D721Med (cell line): ENCODE results near the gene PKP4.

Source experiments
- DNase-seq: peaks from one replicate; pipeline ENCODE4 v3.0.0; 2011; ENCODE audit warnings: low spot score; ENCODE audit not compliant: insufficient read length
- FAIRE-seq: peaks from 2 replicates; lab custom pipeline; 2011; peaks lifted over from hg19 to GRCh38; lab: Jason Lieb, UNC
- TF ChIP-seq, protein P1 (sequence below): IDR thresholded peaks from 2 replicates; pipeline ENCODE4 v1.5.1; 2012; ENCODE audit warnings: mild to moderate bottlenecking, control low read depth; ENCODE audit not compliant: insufficient read depth; ENCODE audit errors: missing control alignments

The PKP4 gene

DNA sequence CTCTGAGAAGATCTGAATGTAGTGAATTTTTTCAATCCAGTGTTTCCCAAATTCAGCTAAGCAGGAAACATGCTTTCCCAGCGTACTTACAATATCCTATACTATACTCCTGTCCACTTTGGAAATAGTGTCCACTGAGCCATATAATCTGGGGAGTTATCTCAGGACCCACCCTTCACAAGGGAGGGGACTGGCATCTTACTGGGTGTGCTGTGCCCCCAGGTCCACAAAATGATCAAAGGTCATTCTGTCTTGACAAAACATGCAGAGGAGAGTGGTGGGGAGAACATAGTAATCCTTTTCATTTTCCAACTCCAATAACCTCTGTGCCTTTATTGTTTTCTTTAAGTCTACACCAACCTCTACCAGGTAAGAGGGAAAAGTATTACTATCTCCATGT is 258.6 kb downstream of the PKP4 start:
- DNase-seq (no peak), FAIRE-seq (no peak)
- TF ChIP-seq, protein P1, sequence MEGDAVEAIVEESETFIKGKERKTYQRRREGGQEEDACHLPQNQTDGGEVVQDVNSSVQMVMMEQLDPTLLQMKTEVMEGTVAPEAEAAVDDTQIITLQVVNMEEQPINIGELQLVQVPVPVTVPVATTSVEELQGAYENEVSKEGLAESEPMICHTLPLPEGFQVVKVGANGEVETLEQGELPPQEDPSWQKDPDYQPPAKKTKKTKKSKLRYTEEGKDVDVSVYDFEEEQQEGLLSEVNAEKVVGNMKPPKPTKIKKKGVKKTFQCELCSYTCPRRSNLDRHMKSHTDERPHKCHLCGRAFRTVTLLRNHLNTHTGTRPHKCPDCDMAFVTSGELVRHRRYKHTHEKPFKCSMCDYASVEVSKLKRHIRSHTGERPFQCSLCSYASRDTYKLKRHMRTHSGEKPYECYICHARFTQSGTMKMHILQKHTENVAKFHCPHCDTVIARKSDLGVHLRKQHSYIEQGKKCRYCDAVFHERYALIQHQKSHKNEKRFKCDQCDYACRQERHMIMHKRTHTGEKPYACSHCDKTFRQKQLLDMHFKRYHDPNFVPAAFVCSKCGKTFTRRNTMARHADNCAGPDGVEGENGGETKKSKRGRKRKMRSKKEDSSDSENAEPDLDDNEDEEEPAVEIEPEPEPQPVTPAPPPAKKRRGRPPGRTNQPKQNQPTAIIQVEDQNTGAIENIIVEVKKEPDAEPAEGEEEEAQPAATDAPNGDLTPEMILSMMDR: no peak

DNA sequence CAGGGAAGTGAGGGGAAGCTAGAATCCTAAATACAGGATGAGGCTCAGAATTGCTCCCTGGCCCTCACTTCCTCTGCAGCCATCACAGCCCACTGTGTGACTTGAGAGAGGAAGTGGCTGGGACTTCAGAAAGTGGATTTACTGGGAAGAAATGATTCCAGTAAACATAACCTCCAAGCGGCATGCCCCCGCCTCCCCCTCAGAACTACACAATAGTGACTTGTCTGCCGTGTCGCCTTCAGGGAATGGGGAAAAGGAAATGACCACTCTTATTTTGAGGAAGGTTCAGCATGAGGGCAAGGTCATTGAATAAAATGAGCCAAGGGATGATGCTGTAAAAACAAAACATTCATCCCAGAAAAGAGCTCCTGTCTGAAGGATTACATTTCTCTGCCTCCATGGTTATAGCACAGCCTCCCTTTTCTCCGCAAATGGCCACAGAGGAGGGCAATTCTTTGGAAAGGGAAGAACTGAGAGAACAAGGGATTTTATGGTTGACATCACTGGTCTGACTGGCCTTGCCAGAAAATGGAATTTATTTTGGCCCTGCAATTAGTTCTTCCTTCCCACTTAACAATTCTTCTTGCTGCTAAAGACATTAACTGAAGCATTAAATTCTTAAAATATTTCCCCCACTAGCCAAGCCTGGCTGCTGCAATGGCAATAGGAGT is 259.5 kb downstream of the PKP4 start:
- no peak for FAIRE-seq
- TF ChIP-seq, protein P1: no peak

DNA sequence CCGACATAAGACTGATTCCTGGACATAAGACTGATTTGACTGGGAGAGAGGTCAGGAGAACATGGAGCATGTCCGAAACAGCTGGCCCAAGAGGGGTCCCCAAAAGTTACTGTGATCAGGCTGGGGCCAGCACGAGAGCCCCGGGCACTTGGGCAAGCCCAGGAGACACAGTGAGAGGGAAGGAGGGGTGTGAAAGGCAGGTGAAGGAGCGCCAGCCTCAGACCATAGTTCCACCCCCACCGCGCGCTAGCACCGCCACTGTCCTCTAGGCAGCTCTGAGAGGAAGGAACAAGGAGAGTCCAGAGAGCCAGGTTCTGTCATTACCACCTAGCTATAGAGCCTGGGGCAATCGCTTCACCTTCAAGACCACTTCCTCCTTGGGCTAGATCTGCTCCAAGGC is 260.2 kb downstream of the PKP4 start:
- no peak for DNase-seq
- TF ChIP-seq, protein P1: no peak
- FAIRE-seq: no peak

More for the DNA sequence above, 259.5 kb downstream of the PKP4 start:
- no peak for DNase-seq

DNA sequence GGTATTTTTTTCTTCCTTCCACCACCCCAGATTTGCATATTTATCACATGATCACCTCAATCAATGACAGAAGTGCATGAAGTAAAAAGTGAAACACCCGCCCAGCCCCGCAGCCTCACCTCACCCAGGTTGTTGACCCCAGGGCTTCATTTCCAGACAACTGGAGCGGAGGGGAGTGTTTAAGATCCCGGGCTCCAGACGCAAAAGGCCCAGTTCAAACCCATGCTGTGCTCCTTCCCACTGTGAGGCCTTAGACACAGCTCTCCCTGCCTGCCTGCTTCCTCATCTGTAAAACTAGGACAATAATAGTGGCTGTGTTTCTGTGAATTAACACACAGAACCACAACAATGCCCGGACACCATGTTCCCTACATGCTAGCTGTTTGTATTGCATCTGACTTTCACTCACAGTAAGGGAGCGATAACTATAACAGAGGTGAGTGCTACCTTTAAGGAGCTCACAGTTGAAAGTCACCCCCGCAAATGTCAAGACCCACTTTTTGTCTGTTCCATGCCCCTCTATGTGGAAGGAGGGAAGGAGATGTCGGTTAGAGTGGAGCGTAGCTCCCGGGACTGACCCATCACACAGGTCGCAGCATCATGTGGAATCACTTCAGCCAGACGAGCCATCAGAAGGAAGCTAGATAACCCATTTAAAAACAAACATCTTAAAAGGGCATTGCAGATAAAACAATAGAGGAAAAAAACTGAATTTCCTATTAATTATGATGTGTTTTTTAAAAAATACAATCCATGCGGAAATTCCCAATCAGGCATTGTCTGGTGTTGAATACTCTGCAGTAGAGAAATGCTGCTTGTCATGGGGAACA is 260.8 kb downstream of the PKP4 start:
- FAIRE-seq: no peak
- no peak for DNase-seq
- TF ChIP-seq, protein P1: no peak

DNA sequence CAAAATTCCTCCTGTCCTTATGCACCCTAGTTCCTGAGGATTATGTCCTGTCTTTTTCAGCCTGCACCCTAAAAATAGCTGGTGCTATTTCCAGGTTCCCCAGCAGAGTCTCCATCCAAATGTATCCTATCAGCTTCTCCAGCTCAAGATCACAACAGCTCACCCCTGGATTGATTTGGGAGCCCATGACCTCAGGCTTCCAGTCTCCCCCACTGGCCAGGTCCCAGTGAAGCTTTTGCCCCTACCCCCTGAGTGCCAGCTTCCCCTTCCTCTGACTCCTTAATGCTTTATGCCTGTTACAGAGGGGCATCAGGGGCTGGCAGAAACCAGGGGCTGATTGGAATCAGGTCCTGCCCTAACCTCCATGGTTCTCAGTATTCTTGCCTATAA is 261.4 kb downstream of the PKP4 start:
- FAIRE-seq: no peak
- DNase-seq: no peak
- TF ChIP-seq, protein P1: no peak

DNA sequence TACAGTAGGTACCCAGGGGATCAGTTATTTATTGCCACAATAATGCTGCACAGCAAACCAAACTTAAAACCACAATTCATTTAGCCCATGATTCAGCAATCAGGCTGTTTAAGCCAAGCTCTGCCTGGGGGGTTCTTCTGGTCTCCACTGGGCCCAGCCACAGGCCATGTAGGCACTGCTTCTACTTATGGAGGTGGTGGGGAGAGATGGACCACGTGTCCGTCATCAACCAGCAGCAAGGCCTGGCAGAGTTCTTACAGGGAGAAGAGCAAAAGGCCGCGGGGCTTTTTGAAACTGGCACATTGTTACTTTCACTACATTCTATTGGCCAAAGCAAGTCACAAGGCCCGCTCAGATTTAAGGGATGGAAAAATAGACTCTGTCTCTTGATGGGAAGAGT is 262.1 kb downstream of the PKP4 start:
- TF ChIP-seq, protein P1: no peak
- DNase-seq (no peak), FAIRE-seq (no peak)

DNA sequence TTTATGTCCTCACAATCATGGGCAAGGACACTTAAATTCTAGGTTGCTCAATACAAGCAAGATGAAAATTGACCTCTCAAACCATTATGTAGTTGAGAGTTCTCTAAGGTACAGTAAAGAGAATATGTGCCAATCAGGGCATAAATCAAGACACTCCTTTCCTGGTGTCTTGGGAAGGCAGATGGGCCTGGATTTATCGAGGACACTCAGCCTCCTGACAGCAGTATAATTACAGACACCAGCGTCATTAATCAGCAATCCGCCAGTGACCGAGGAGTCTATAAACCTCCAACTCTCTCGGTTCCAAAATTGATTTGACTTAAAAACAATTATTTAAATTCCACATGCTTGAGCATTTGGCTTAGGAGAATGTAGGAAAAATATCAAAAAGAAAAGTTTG is 262.7 kb downstream of the PKP4 start:
- FAIRE-seq (no peak), DNase-seq (no peak)
- TF ChIP-seq, protein P1: no peak
